Progenitor cell of endocrine pancreas (in vitro differentiated cells): ENCODE measurements around the gene TRIP6. TPM values are rescaled to one million over a fixed set of nuclear protein-coding genes. Genes with fewer than 3 reads are reported as not detected.

Experiments used
- DNase-seq: peaks from one replicate; pipeline ENCODE4 v3.0.0; 2021; ENCODE audit warnings: low spot score; ENCODE audit not compliant: unreplicated experiment
- H3K27ac Mint-ChIP-seq: 2 replicates; pipeline ENCODE4 v1.8.0; 2021; ENCODE audit warnings: mild to moderate bottlenecking, moderate library complexity, mixed read lengths
- H3K27me3 Mint-ChIP-seq: 2 replicates; pipeline ENCODE4 v1.8.0; 2021; ENCODE audit warnings: mixed read lengths
- H3K36me3 Mint-ChIP-seq: 2 replicates; pipeline ENCODE4 v1.8.0; 2022; ENCODE audit warnings: mixed read lengths; ENCODE audit not compliant: insufficient read depth
- H3K4me1 Mint-ChIP-seq: 2 replicates; pipeline ENCODE4 v1.8.0; 2021; ENCODE audit warnings: low read depth, mixed read lengths
- H3K4me3 Mint-ChIP-seq: 2 replicates; pipeline ENCODE4 v1.8.0; 2021; ENCODE audit warnings: low read depth, mild to moderate bottlenecking, moderate library complexity, mixed read lengths
- H3K9me3 Mint-ChIP-seq: 2 replicates; pipeline ENCODE4 v1.8.0; 2021; ENCODE audit warnings: low read depth, mixed read lengths
- CTCF ChIP-seq: fragments of 200-600 bp; sonication (generic); IDR thresholded peaks from one replicate; pipeline ENCODE4 v1.5.0; 2021; ENCODE audit warnings: antibody characterized with exemption, mild to moderate bottlenecking; ENCODE audit not compliant: unreplicated experiment
- total RNA-seq: library from RNA; stranded (reverse); gene quantifications from 2 replicates; pipeline ENCODE4 v1.2.1, GENCODE V29; 2021

TRIP6 gene
- total RNA-seq, 1 donor from 2014 or later, result 76.9 TPM

DNA sequence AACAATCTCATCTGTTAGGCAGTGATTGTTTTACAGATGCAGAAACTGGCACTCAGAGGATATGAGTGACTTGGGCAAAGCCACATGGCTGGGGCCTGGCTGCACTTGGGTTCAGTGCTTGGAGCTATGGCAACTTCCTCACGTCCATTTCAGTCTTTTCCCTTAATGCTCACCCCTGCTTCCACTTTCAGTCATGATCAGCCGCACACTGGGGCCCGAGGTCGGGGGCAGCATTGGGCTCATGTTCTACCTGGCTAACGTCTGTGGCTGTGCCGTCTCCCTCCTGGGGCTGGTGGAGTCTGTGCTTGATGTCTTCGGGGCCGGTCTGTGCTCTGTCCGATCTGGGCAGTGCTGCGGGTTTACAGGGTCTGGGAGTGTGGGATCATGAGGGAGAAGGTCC, 11.7 kb upstream of the TRIP6 start:
- H3K27me3 Mint-ChIP-seq, result no peaks in the 10 kb centered on the region
- no peaks in the 10 kb centered on the region for H3K9me3 Mint-ChIP-seq
- DNase-seq, result no peak
- TF ChIP-seq CTCF, result no peak
- H3K36me3 Mint-ChIP-seq, result peaks cover 6% of the 10 kb centered on the region
- no peak overlapping the region for H3K27ac Mint-ChIP-seq
- H3K4me3 Mint-ChIP-seq, result no peak overlapping the region
- peaks cover 5% of the 10 kb centered on the region for H3K4me1 Mint-ChIP-seq

DNA sequence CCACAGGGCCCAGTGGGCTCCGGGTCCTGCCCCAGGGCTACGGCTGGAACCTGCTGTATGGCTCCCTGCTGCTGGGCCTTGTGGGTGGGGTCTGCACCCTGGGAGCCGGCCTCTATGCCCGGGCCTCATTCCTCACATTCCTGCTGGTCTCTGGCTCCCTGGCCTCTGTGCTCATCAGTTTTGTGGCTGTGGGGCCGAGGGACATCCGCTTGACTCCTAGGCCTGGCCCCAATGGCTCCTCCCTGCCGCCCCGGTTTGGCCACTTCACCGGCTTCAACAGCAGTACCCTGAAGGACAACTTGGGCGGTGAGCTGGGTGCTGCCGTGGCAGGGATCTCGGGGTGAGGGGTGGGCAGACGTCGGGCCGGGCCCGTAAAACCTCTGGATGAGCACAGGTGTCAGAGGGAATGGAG, 10.3 kb upstream of the TRIP6 start:
- Mint-ChIP-seq H3K4me3 (no peak overlapping the region), H3K36me3 (peaks cover 11% of the 10 kb centered on the region), H3K27me3 (no peaks in the 10 kb centered on the region), H3K4me1 (peaks cover 4% of the 10 kb centered on the region), H3K9me3 (no peaks in the 10 kb centered on the region), H3K27ac (no peak overlapping the region)
- TF ChIP-seq CTCF, result no peak
- DNase-seq, result no peak

GRCh38 chr7:100859856-100860255, 7.3 kb upstream of the TRIP6 start:
- no peak for DNase-seq
- no peaks in the 10 kb centered on the region for H3K27me3 Mint-ChIP-seq
- TF ChIP-seq CTCF, result no peak
- no peak overlapping the region for H3K27ac Mint-ChIP-seq
- H3K4me1 Mint-ChIP-seq, result no peaks in the 10 kb centered on the region
- no peaks in the 10 kb centered on the region for H3K9me3 Mint-ChIP-seq
- H3K36me3 Mint-ChIP-seq, result peaks cover 16% of the 10 kb centered on the region
- H3K4me3 Mint-ChIP-seq, result no peak overlapping the region

DNA sequence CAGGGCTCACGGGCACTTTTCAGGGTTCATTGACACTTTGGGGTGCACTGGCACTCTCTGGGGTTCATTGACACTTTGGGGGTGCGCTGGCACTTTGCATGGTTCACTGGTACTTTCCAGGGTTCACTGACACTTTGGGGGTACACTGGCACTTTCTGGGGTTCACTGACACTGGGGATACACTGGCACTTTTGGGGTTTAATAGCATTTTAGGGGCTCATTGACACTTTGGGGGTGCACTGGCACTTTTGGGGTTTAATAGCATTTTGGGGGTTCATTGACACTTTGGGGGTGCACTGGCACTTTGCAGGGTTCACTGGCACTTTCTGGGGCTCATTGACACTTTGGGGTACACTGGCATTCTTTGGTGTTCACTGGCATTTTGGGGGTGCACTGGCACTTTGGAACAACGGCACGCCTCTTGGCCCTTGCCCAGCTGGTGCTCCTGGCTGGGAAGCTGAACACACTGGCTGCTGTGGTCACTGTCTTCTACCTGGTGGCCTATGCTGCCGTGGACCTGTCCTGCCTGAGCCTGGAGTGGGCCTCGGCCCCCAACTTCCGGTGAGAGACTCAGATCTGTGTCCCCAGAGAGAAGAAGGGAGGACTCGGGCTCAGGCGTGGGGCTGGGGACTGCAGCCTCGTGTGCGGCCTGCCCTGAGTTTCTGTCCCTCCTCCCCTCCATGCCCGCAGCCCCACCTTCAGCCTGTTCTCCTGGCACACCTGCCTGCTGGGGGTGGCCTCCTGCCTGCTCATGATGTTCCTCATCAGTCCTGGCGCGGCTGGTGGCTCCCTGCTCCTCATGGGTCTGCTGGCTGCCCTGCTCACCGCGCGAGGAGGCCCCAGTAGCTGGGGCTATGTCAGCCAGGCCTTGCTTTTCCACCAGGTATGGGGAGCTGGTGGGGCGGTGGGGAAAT, 6.2 kb upstream of the TRIP6 start:
- Mint-ChIP-seq H3K4me3 (no peak overlapping the region), H3K27ac (no peak overlapping the region), H3K9me3 (no peaks in the 10 kb centered on the region), H3K4me1 (no peaks in the 10 kb centered on the region), H3K36me3 (peaks cover 14% of the 10 kb centered on the region), H3K27me3 (no peaks in the 10 kb centered on the region)
- DNase-seq, result no peak
- no peak for TF ChIP-seq CTCF

GRCh38 chr7:100861616-100861985, 5.6 kb upstream of the TRIP6 start:
- Mint-ChIP-seq H3K27ac (no peak overlapping the region), H3K9me3 (no peaks in the 10 kb centered on the region), H3K4me3 (no peak overlapping the region), H3K4me1 (no peaks in the 10 kb centered on the region), H3K27me3 (no peaks in the 10 kb centered on the region), H3K36me3 (peaks cover 14% of the 10 kb centered on the region)
- DNase-seq, result no peak
- no peak for TF ChIP-seq CTCF
